Measurements from ENCODE around the gene TMEM253.

The TMEM253 gene

GRCh38 chr14:21071225-21072030 is 29.4 kb upstream of the TMEM253 start:
- DNase-seq: peak; percentile 52

GRCh38 chr14:21072031-21072473 is 28.8 kb upstream of the TMEM253 start:
- no peak for DNase-seq

DNA sequence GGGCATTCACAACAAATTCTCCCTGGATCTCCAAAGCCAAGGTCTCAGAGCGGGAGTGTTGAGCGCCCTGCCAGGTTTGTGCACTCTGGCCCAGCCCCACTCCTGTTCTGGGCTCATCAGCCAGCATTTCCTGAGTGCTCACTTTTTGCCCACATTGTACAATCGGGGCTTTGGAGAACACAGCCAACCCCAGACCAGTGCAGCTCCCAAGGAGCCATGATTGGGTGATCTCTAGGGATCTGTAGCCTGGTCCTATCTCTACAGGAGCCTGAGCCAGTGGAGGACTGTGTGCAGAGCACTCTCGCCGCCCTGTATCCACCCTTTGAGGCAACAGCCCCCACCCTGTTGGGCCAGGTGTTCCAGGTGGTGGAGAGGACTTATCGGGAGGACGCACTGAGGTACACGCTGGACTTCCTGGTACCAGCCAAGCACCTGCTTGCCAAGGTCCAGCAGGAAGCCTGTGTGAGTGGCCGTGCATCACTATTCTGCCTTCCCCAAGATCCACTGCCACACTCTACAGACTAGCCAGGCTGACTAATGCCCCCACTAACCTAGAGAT is 28.0 kb upstream of the TMEM253 start:
- DNase-seq: no peak

- DNase-seq: no peak
Measured at GRCh38 chr14:21073921-21074320, 26.9 kb upstream of the TMEM253 start.

- DNase-seq: no peak
Measured at GRCh38 chr14:21074398-21075272, 26.2 kb upstream of the TMEM253 start.

- no peak for DNase-seq
Measured at GRCh38 chr14:21075719-21076437, 25.0 kb upstream of the TMEM253 start.

GRCh38 chr14:21077672-21078071 is 23.2 kb upstream of the TMEM253 start:
- no peak for DNase-seq

DNA sequence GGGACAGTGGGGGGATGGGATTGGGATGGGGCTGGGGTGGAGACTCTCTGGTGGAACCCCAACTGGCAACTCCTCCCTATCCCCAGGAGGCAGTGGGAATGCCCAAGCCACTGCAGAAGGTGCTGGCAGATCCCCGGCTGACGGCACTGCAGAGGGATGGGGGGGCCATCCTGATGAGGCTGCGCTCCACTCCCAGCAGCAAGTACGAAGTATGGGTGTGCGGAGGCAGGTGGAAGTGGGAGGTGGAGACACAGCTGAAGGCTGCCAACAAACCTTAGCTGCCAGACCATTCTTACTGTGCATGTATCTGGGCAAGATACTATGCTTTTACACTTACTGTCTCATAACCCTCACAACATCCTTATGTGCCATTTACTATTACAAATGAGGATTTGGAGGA is 22.6 kb upstream of the TMEM253 start:
- DNase-seq: no peak

DNA sequence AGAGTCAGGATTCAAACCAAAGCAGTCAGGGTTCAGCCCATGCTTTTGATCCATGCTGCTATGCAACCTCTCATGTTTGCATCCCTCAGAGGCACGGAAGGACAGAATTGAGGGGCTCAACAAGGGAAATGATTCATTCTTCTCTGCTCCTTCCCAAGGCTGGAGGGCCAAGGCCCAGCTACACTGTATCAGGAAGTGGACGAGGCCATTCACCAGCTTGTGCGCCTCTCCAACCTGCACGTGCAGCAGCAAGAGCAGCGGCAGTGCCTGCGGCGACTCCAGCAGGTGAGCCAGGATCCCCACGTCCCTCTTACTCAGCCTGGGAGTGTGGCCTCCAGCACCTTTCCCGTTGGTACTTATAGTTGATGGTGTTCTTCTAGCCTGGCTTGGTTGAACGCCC is 22.1 kb upstream of the TMEM253 start:
- DNase-seq: no peak

DNA sequence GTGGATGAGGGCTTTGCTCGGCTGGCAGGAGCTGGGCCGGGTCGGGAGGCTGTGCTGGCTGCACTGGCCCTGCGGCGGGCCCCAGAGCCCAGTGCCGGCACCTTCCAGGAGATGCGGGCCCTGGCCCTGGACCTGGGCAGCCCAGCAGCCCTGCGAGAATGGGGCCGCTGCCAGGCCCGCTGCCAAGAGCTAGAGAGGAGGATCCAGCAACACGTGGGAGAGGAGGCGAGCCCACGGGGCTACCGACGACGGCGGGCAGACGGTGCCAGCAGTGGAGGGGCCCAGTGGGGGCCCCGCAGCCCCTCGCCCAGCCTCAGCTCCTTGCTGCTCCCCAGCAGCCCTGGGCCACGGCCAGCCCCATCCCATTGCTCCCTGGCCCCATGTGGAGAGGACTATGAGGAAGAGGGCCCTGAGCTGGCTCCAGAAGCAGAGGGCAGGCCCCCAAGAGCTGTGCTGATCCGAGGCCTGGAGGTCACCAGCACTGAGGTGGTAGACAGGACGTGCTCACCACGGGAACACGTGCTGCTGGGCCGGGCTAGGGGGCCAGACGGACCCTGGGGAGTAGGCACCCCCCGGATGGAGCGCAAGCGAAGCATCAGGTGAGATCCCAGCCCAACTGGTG is 19.2 kb upstream of the TMEM253 start:
- DNase-seq: no peak

DNA sequence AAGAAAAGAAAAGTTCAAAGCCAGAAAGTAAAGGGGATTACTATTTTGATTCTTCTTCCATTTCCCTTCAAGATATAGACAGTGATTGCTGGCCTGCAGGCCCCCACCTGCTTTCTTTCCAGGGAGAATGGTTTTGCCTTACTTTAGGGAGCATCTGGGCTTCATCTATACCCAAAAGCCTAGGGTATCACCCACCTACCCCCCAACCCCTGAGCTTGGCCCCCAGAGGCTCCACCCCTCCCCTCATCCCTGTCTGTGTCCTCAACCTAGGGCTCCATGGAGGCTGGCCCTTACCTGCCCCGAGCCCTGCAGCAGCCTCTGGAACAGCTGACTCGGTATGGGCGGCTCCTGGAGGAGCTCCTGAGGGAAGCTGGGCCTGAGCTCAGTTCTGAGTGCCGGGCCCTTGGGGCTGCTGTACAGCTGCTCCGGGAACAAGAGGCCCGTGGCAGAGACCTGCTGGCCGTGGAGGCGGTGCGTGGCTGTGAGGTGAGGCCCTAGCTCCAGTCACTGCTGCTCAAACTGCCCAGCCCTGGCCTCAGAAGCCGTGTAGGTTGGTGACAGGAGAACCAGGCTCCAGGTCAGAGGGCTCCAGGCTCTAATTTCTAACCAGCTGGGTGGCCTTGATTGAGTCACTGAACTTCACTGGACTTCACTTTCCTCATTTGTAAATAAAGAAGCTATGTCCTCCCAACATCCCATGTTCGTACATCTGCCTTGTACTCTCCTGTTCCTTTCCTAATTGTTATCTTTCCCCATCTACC is 17.1 kb upstream of the TMEM253 start:
- no peak for DNase-seq

DNA sequence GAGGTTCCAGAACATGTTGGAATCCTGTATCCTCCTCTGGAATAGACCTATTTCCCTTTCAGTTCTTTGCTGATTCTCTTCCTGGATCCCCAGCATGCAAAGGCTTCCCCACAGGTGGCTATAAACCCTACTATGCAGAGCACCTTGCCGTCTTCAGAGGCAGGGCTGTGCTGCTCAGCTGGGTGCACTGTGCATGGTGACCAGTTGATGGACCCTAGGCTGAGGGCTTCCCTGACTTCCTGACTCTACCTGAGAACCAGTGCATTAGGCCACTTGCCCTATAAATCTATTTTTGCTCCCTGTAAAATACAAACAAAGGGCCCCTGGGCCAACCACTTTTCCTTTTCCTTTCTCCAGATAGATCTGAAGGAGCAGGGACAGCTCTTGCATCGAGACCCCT is 16.5 kb upstream of the TMEM253 start:
- DNase-seq: no peak

DNA sequence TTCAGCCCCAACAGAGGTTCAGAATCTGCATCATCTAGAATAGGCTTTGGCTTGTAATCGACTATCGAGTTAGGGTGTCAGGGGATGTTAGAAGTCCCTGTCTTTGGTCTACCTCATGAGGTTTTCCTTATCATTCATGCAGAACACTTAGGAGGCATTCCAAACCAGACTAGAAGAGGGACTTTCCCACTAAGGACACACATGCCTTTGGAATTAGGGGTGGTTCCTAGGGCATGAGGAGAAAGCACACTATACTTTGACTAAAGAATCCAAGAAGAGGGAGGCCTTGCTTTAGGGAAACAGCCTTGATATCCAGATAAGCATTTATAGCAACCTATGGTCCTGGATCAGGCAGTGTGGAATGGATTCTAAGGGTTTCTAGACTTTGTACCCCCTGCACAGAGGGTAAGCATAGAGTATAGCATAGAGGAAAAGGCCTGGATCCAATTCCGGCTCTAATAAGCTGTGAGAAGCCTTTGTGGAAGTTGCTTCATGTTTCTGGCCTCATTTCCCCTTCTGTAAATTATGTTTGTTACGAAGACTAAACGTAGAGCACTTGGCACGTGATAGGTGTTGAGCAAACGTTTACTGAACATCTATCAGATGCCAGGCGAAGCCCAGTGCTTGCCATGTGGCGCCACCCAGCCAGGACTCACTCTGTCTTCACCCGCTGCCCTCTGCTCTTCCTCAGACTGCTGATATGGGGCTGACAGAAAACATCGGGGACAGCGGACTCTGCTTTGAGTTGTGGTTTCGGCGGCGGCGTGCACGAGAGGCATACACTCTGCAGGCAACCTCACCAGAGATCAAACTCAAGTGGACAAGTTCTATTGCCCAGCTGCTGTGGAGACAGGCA is 15.6 kb upstream of the TMEM253 start:
- DNase-seq: no peak

DNA sequence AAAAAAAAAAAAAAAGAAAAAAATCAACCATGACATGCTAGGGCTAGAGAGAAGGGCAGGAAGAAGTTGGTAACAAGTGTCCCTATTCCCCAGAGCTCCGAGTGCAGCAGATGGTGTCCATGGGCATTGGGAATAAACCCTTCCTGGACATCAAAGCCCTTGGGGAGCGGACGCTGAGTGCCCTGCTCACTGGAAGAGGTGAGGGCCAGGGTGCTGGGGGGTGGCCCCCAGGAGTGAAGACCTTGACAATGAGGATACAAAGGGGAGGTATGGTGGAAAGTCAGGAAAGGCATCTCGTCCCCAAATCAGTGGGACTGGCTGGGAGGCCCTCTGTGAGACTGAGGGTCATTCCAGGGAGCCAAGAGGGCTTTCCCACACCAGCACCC is 14.0 kb upstream of the TMEM253 start:
- no peak for DNase-seq

GRCh38 chr14:21087294-21088091 is 13.4 kb upstream of the TMEM253 start:
- peak; percentile 74 for DNase-seq

GRCh38 chr14:21088687-21089086 is 12.2 kb upstream of the TMEM253 start:
- DNase-seq: no peak

GRCh38 chr14:21089271-21089670 is 11.6 kb upstream of the TMEM253 start:
- DNase-seq: no peak

DNA sequence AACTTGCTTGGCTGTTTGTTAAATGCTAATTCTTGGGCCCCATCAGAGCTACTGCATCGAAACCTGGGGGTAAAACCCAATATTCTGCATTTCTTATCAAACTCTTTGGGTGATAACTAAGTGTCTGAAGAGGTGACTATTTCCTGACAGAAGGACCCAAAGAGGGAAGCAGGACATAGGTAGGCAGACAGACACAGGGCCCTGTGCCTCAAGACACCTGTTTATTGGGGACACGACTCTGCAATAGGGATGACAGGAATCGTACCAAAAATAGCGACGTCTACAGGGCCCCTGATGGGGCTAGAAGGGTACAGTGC is 11.0 kb upstream of the TMEM253 start:
- DNase-seq: no peak

- DNase-seq: no peak
Measured at GRCh38 chr14:21090194-21090939, 10.5 kb upstream of the TMEM253 start.

Data from NCI-H1417 treated with DMSO at 0.1 percent for 48 hours (cell line).